Germinal center (tissue), 1 donor: ENCODE data around the gene OR6P1.
A peak's percentile ranks its signal among the peaks of the same experiment; 100 is the strongest.

Source experiments
- DNase-seq: peaks from one replicate; pipeline ENCODE4 v3.0.0; 2012; ENCODE audit warnings: mixed read lengths, low spot score

The OR6P1 gene

GRCh38 chr1:158570480-158570879 lies at the start of gene OR6P1:
TSS of gene OR6P1 (minus strand) at chr1:158570580. CDS start at chr1:158563604, 6,976 bp downstream.
- no peak for DNase-seq

- no peak for DNase-seq
Measured at GRCh38 chr1:158613764-158614163, 43.4 kb upstream of the OR6P1 start.

- DNase-seq, result no peak
Measured at GRCh38 chr1:158611916-158612315, 41.5 kb upstream of the OR6P1 start.

- DNase-seq, result no peak
Measured at GRCh38 chr1:158607296-158607695, 36.9 kb upstream of the OR6P1 start.

GRCh38 chr1:158604968-158605367 lies 34.6 kb upstream of the OR6P1 start, which contains the start of gene OR10Z1:
TSS of gene OR10Z1 (plus strand) at chr1:158605268. CDS start at chr1:158606439, 1,171 bp downstream.
- DNase-seq, result no peak

- no peak for DNase-seq
Measured at GRCh38 chr1:158600735-158601134, 30.4 kb upstream of the OR6P1 start.

GRCh38 chr1:158586942-158587341 lies 16.6 kb upstream of the OR6P1 start:
- DNase-seq, result no peak

- DNase-seq, result no peak
Measured at GRCh38 chr1:158583962-158584361, 13.6 kb upstream of the OR6P1 start.

- no peak for DNase-seq
Measured at GRCh38 chr1:158579733-158580132, 9.4 kb upstream of the OR6P1 start, which contains the start of gene OR10X1. TSS of gene OR10X1 (minus strand) at chr1:158579899. CDS start at chr1:158579899, 0 bp downstream.

- DNase-seq, result no peak
Measured at GRCh38 chr1:158577561-158577960, 7.2 kb upstream of the OR6P1 start.

GRCh38 chr1:158572226-158572625 lies 1.8 kb upstream of the OR6P1 start:
- DNase-seq, result no peak

GRCh38 chr1:158564608-158565007 lies 5.8 kb downstream of the OR6P1 start:
- DNase-seq, result peak; percentile 21

- DNase-seq, result peak; percentile 18
Measured at GRCh38 chr1:158563853-158564252, 6.5 kb downstream of the OR6P1 start.

- DNase-seq, result no peak
Measured at GRCh38 chr1:158559696-158560095, 10.7 kb downstream of the OR6P1 start.

- DNase-seq, result no peak
Measured at GRCh38 chr1:158554352-158554751, 16.0 kb downstream of the OR6P1 start, which contains the start of gene OR6Y1. TSS of gene OR6Y1 (minus strand) at chr1:158554405. CDS start at chr1:158548105, 6,300 bp downstream.

GRCh38 chr1:158552296-158552695 lies 18.1 kb downstream of the OR6P1 start:
- no peak for DNase-seq

GRCh38 chr1:158547533-158547932 lies 22.8 kb downstream of the OR6P1 start:
- DNase-seq, result no peak

GRCh38 chr1:158537609-158538008 lies 32.8 kb downstream of the OR6P1 start:
- DNase-seq, result no peak

- no peak for DNase-seq
Measured at GRCh38 chr1:158534496-158534895, 35.9 kb downstream of the OR6P1 start.

GRCh38 chr1:158527190-158527815 lies 43.1 kb downstream of the OR6P1 start:
- DNase-seq, result peak; percentile 7

GRCh38 chr1:158521666-158522058 lies 48.7 kb downstream of the OR6P1 start:
- no peak for DNase-seq

- DNase-seq, result no peak
Measured at GRCh38 chr1:158520955-158521665, 49.3 kb downstream of the OR6P1 start.

GRCh38 chr1:158520021-158520420 lies 50.4 kb downstream of the OR6P1 start:
- DNase-seq, result no peak
